NCI-H748 (cell line): ENCODE measurements around the gene CCNQ.

ENCODE experiments used
- DNase-seq: peaks from one replicate; lab custom pipeline; 2025; ENCODE audit not compliant: unreplicated experiment; lab: John Stamatoyannopoulos, UW

CCNQ gene

DNA sequence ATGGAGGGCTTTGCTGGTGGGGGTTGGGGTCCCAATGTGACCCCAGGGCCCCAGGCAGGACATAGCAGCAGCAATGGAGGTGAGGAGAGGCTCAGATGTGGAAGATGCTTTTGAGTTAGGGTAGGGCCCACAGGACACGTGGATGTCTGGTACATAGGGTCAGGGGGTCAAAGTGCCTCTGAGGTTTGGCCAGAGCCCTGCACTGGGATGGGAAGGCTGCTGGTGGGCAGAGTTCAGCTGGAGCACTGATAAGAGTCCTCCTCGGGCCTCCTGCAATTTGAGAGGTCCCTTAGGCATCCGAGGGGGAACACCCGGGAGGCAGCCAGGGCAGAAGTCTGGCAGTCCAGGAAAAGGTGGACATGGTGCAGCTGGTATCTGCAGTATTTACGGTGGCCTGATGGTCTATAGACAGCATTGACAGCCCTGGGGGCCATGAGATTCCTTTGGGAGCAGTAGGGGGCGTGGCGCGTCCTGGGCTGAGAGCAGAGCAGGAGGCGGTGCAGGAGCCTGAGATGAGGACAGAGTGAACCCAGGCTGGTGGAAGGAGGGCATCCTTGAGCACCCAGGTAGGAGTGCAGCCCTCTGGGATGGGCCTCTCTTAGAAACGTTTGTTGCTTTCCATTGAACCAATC, 22.6 kb downstream of the CCNQ start:
- DNase-seq: no peak

DNA sequence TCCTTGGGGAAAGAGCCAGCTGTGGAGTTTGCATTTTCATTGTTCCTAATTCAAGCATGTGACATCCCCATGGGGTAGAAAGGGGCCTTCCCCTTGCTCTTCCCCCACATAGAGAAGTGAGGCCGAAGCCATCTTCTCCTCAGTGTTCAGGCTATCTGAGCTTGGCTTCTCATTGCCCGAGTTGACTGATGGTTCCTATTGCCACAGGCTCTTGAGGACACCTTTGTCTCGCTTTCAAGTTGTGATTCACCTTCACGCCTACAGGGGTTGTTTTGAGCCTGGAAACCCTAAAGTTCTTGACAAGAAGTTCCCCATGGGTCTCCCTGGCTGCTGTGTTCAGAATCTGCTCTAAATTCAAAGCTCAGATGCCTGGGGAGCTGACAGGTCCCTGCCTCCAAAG, 25.0 kb downstream of the CCNQ start:
- DNase-seq: no peak

DNA sequence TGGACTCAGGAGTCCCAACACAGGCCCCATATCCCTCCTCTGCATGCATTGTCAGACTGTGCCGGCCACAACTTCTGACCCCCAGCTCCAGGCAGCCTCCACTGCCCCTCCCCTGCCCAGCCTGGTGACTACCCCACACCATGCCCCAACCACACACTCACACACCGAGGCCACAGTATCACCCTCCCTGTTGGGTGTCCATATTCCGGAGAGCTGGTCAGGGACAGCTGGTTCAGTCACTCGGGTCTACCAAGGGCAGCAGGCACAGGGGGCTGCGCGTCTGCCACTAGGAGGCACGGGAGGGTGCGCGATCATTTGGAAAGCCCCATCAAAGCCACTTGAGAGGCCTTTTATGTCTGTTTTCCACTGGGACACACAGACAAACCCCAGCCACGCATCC, 26.3 kb downstream of the CCNQ start:
- DNase-seq: no peak

DNA sequence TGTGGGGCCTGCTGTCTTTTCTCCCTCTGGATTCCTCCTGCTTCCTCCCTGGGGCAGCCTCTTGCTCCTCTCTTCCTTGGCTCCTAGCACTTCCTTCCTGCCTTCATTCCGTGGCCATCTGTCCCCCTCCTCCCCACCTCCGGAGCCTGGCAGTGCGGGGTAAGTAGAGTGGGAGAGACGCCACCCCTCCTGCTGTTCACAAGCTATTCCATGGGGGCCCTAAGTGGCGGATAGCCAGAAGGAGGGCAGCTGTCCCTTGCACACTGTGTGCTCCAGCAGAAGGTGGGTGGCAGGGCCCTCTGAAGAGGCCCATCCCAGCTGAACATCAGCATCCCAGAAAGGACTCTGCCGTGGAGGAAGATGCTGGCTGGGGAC, 27.4 kb downstream of the CCNQ start:
- DNase-seq: no peak

DNA sequence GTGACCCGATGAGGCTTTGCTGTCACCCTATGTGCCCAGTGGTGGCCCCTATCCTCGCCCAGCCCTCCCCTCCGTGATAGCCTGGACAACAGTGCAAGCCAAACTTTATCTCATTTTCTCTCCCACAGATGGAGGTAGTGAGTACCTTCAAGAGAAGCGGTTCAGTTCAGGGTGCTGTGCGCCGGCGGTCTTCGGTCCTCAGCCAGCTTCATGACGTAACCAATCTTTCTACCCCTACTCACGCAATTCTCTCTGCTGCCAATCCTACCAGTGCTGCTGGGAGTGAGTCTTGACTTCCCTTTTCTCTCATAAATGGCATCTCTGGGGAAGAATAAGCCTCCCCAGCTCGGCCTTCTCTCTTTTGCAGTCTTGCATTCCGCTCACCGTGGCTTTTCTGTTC, 29.5 kb downstream of the CCNQ start:
- no peak for DNase-seq

DNA sequence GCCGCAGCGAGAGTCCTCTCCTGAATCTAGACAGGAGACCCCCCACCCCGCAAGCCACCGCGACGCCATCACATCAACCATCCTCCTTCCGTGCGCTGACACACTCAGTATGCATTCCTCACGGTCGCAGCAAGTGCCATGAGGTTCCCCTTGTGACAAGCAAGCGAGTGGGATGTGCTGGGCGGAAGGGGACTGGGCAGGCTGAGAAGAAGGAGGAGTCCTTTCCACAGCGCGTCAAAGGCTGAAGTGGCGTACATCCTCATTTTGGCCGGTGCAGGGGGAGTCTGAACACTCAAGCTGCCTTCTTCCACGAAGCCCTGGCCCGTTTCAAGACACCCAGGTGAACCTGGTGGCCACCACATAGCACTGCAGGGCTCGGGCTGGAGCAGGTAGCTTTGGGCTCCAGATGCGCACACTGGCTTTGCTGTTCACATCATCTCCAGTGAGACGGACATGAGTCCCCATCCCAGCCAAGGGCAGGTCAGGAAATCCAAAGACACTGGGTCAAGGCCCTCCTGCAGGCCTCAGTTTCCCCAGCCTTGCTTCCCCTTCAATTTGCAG, 30.4 kb downstream of the CCNQ start:
- DNase-seq: no peak

DNA sequence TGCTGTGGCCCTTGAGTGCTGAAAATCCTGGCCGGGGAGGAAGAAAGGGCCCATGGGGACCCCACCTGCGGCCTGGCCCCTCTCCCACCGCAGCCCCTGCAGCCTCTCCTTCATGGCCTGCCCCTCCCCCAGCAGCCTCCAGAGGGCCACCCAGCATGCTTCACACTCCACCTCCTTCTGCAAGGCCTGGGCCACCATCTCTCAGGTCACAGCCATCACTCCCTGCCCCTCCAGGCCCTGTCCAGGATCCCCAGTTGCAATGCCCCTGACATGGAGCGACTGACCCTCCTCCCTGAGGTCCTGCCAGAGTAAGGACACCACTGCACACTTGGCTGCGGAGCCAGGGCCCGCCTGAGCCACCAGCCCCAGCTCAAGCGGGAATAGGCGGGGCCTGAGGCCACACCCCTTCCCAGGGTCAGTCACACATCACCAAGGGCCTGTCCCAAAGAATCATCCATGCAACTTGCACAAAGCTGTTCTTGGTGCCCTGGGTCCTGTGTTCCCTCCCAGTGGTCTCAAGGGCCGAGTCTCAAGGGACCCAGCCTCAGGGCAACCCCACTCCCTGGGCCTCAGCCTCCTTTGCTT, 32.9 kb downstream of the CCNQ start:
- no peak for DNase-seq

DNA sequence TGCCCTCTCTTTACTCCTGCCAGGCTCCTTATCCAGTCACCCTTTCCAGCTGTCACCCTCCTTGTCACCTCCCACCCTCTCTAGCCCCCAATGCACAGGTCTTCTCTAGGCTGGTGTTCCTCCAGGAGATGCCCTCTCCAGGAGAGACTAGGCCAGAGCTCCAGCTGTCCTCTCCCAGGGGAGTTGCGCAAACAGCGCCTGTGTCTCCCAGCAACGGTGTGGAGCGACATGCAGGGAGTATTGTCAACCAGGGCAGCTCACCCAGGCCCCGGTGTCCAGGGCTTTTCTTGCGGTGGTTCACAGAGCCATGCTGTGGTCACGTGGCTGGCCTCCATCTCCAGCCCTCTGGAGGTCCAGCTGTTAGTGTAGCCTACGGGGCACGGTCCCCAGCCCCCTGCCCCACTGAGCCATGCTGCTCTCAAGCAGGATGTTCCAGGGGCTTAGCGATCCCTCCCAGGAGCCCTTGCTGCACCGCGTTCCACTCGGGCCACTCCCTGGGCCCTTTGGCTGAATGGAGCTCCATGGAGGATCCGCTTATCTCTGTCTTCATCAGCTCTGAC, 34.8 kb downstream of the CCNQ start:
- DNase-seq: no peak

DNA sequence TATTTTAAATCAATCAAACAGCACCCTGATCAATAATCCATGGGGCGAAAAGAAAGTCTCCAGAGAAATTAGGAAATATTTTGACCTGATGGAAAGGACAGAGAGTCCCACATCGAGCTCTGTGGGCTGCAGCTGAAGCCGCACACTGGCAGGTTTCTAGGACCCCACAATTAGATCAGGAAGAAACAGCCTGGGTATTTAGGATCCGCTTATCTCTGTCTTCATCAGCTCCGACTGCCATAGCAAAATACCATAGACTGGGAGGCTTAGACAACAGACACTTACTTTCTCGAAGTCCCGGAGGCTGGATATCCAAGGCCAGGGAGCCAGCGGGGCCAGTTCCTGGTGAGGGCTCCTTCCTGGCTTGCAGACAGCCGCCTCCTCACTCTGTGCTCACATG, 36.4 kb downstream of the CCNQ start:
- DNase-seq: no peak

DNA sequence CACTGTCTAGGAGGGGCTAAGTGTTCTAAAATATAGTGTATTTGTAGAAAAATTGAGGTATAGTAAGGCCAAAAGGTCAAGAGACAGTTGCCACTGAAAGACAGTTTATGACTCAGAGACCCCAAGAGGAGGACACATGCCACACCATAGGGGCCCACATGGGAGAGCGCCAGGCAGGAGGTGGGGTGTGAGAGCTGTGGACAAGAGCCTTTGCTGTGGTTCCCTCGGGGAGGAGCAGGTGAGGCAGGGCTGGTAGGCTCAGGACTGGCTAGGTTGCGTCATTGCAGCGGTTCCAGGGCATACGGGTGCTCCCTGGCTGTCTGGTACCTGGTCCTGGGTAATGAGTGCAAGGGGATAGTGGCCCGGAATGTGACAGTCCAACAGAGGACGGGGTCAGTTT, 37.6 kb downstream of the CCNQ start:
- no peak for DNase-seq

DNA sequence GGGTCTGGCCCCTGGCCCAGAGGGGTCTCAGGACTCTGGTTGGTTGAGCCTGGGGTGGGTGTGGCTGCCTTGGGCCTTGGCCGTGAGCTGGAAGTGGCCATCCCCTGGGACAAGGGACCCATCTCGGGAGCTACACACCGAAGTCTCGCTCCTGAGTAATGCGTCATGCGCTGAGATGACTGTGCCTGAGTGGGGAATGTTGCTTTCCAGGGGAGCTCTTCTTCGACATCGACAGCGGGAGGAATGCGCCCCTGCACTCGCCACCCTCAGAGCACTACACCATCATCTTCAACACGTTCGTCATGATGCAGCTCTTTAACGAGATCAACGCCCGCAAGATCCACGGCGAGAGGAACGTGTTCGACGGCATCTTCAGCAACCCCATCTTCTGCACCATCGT, 38.5 kb downstream of the CCNQ start:
- no peak for DNase-seq

DNA sequence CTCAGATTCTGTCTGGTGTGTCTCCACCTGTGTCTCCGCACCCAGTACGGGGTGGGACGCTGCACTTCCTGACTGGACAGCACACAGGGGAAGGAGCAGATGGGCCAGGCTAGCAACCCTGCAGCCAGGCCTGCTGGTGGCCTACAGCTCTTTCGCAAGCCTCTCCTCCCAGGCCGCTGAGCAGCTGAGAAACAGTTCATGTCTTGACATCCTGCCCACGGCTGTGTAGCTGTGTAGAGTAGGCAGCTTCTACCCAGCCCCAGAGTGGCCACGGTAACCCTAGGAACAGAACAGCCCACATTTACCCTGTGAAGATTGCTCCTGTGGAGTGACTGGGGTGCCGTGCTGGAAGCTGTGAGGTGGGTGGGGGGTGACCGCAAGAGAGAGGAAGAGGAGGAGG, 38.9 kb downstream of the CCNQ start:
- no peak for DNase-seq

DNA sequence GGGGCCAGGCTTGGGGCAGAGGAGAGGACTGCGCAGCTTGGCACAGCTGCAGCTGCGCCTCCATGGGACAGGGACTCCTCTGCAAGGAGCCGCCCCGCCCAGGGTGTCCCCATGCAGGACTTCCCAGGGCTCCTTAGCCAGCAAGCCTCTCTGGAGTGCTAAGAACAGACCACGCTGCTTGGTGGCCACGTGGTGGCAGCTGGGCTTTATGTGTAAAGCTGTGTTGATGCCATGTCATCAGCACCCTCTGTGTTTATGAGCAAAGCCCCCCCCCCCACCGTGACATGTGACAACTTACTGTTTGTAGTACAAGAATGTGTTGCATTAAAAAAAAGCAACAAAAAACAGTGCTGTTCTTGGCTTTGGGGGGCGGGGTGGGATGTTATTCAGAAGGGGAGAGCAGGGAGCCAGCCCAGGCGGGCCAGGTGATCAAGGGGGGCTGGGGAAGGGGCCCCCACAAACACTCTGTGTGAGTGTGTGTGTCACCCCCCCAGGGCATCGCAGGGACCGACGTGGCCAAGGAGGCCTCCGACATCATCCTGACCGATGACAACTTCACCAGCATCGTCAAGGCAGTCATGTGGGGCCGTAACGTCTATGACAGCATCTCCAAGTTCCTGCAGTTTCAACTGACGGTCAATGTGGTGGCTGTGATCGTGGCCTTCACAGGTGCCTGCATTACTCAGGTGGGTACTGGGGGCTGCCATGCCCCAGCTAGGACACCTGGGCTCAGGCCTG, 41.2 kb downstream of the CCNQ start:
- DNase-seq: no peak

DNA sequence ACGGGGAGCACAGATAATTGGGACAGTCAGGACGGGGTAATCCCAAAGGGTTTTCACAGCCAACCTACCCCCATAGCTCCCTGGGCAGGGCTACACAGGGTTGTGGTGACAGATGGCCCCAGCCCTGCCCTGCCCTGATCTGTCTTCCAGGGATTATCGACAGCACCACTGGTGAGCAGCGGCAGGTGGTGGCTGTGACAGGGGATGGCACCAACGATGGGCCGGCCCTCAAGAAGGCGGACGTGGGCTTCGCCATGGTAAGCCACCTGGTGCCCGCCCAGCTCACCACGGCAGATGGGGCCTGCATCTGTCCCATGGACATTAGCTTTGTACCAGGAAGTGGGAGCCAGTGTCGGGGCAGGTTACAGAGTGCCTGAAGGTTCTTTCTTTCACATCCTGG, 42.2 kb downstream of the CCNQ start:
- no peak for DNase-seq

DNA sequence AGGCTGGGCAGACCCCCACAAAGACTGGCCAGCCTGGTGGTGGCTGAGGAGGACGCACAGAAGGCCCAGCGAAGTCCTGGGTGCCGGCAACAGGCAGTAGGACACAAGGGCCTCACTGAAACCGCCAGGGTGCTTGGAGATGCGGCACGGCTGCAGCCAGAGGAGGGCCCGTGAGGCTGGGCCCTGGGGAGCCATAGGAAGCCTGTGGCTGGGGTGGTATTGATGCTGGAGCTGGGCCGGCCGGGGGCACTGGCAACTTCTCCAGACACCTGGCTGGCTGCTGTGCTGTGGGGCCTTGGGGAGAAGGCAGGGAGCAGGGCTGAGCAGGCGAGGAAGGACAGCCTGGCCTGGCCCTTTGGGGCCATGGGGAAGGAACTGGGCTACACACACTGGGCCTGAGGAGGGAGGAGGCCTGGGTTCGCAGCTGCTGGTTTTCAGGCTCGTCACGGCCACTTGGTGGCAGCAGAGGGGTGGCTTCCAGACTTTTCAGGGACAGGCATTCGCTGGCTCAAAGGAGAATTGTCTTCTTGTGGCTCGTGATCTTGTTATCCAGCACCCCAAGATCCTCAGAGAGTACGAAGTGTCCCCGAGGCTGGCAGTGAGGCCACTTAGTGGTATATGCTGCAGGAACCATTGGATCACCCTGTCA, 44.3 kb downstream of the CCNQ start:
- peak; percentile 37 for DNase-seq

DNA sequence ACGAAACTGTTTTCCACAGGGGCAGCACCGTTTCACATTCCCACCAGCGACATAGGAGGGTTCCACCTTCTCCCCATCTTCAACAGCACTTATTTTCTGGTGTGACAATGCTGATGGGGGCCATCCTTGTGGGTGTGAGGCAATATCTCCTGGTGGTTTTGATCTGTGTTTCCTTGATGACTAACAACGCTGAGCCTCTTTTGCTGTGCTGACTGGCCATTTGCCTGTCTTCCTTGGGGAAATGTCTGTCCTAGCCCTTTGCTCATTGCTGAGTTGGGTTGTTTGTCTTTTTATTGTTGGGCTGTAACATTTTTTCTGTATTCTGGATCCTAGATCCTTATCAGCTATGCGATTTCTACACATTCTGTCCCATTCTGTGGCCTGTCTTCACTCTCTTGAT, 47.8 kb downstream of the CCNQ start:
- DNase-seq: no peak

DNA sequence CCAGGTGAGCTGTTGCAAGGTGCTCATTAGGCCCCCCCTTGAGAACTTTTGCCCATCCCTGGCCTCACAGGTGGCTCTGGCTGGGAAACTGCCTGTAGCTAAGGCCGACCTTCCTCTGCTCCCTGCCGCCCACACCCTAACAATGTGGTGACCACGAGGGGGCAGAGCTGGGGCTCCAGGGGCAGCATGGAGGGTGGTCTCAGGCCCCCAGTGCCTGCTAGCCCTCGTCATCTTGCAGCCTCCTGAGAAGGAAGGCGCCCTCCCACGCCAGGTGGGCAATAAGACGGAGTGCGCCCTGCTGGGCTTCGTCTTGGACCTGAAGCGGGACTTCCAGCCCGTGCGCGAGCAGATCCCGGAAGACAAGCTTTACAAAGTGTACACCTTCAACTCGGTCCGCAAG, 49.1 kb downstream of the CCNQ start:
- DNase-seq: no peak

DNA sequence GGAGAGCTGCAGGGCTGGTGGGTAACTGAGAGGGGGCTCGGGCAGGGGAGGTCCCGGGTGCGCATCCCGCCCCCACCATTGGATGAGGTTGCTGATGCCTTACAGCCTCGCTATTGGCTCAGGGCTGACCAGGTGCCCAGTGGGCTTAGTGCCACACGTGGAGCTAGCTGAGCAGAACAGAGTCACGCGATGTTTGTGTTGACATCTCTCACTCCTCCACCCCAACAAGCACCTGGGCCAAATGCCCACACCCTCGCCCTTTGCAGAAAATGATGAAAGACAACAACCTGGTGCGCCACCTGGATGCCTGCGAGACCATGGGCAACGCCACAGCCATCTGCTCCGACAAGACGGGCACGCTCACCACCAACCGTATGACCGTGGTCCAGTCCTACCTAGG, 49.7 kb downstream of the CCNQ start:
- no peak for DNase-seq

DNA sequence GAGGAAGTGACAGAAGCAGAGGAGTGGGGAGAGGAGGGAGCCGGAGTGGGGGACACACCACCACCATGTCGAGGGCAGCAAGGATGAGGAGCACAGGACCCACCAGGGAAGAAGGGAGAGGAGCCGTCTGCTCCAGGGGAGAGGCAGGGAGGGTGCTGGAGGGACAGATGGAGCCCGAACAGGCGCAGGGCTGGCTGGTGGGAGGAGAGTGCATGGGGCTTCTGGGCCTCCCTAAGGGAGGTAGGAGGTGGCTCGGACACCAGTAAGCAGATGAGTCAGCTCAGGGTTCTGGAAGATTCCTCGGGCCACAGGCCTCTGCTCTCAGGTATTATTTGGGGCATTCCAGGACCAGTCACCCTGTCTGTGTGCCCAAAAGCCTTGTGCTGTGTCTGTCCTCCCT, 51.7 kb downstream of the CCNQ start:
- no peak for DNase-seq

DNA sequence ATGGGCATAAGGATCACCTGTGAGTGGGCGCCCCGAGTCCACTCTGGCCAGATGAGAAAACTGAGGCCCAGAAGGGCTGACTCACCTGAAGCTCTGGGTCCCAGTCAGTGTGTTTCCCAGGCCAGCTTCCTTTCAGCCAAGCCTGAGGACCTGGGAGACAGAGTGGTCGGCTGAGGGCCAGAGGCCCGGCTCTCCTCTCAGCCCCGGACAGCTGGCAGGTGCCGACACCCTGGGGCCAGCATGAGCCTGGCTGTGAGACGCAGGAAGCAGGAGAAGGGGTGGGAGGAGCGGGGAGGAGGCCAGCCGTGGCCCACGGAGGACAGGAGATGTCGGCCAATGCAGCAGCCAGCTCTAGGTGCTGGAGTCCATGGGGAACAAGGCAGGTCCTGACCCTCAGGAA, 52.6 kb downstream of the CCNQ start:
- no peak for DNase-seq

DNA sequence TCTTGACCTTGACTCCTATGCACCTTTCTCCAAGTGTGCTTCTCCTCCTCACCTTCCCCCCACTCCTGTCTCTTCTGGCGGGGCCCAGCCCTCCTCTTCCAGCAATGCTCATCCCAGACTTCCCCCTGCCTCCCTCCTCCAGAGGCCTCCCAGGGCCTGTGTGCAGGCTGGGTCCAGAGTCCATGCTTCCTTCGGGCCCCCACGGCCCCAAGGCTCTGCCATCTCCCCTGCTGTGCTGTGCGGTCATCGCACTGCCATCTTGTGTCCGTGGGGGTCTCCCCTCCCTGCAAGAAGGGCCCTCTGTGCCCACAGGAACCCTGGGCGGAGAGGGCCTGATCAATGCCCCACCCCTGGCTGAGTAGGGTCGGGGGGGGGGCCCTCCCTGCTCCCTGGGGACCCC, 54.2 kb downstream of the CCNQ start:
- no peak for DNase-seq

DNA sequence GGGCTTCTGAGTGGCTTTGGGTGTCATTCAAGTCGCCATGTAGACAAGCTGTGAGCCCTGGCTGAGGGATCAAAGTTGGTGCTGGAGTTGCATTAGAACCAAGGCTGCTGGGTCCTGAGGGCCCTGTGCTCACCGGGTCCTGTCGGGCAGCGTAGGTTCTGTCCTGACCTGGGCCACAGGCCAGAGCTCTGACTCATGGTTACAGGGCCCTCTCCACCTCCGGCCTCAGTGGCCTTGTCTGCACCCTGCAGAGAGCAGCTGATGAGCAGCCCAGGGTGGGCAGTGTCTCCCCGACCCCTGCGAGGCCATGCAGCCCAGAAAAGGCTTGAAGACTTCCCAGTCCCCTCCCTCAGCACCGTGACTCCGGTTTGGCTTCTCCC, 59.0 kb downstream of the CCNQ start:
- DNase-seq: no peak
